Measurements from ENCODE around the gene TMEM39A. TPM values are rescaled to one million over a fixed set of nuclear protein-coding genes. Genes with fewer than 3 reads are reported as not detected.

The TMEM39A gene
- total RNA-seq, 1 donor from 2014 or later: 52.9 TPM

DNA sequence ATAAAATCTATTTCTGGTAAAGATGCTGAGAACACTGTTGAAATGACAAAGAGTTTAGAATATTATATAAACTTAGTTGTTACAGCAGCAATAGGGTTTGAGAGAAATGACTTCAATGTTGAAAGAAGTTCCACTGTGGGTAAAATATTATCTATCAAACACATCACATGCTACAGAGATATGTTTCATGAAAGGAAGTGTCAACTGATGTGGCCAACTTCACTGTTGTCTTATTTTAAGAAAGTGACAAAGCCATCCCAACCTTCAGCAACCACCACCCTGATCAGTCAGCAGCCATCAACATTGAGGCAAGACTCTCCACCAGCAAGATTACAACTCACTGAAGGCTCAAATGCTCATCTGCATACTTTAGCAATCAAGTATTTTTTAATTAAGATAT lies 20.2 kb downstream of the TMEM39A start:
- no peak for DNase-seq (ENCODE audit: low read depth)
- Histone ChIP-seq H3K4me3 (ENCODE audit: low read depth, low read length) (no peak overlapping the region), H3K27me3 (ENCODE audit: control insufficient read depth, insufficient read depth, low read length) (no peaks in the 10 kb centered on the region), H3K36me3 (ENCODE audit: control insufficient read depth, insufficient read depth, low read length) (no peaks in the 10 kb centered on the region)
- TF ChIP-seq, protein P1, sequence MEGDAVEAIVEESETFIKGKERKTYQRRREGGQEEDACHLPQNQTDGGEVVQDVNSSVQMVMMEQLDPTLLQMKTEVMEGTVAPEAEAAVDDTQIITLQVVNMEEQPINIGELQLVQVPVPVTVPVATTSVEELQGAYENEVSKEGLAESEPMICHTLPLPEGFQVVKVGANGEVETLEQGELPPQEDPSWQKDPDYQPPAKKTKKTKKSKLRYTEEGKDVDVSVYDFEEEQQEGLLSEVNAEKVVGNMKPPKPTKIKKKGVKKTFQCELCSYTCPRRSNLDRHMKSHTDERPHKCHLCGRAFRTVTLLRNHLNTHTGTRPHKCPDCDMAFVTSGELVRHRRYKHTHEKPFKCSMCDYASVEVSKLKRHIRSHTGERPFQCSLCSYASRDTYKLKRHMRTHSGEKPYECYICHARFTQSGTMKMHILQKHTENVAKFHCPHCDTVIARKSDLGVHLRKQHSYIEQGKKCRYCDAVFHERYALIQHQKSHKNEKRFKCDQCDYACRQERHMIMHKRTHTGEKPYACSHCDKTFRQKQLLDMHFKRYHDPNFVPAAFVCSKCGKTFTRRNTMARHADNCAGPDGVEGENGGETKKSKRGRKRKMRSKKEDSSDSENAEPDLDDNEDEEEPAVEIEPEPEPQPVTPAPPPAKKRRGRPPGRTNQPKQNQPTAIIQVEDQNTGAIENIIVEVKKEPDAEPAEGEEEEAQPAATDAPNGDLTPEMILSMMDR (IDR thresholded peaks at IDR 0.05; ENCODE audit: insufficient read depth, low read length, poor library complexity, severe bottlenecking): no peak

DNA sequence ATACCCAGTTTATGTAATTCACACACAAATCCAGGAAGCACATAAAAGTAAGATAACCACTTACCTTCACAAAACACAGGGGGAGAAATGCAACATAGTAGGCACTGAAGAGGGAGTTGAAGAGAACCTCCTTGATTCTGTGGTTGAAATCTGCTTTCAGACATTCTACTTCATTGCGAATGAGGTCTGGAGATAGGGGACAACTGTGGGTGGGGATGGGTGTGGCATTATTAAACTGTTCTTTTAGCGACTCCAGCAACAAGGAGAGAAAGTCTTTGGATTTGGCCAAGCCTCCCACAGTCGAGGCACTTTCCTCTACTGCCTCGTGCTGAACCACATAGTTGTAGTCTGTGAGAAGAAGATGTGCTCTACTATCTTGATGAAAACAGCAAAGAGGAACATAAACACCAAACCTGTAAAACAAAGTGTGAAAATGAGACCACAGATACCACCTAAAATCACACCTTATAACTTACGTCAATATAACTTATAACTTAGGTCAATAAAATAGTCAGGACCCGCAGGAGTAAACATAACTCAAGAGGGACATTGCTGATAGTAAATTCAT lies 25.6 kb downstream of the TMEM39A start:
- H3K27me3 ChIP-seq (ENCODE audit: control insufficient read depth, insufficient read depth, low read length): no peaks in the 10 kb centered on the region
- TF ChIP-seq, protein P1 (IDR thresholded peaks at IDR 0.05; ENCODE audit: insufficient read depth, low read length, poor library complexity, severe bottlenecking): no peak
- no peak for DNase-seq (ENCODE audit: low read depth)
- no peak overlapping the region for H3K4me3 ChIP-seq (ENCODE audit: low read depth, low read length)
- H3K36me3 ChIP-seq (ENCODE audit: control insufficient read depth, insufficient read depth, low read length): no peaks in the 10 kb centered on the region

DNA sequence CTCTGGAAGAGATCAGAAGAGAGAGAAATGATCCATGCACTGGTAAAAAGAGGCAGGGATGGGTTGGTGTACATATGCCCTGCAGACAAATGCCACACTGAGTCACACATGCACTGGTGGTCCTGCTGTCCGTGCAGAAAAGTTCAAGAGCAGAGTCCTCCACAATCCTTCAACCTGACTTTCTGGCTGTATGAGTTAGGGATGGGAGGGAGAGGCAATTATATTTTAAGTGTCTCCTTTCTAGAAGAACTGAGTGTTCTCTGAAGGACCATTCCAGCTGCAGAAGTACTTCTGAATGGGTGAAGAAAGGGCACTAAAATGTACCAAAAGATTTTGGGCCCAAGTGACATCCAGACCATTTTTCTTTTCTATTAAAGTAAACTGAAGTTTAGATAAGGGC lies 26.4 kb downstream of the TMEM39A start:
- no peaks in the 10 kb centered on the region for H3K36me3 ChIP-seq (ENCODE audit: control insufficient read depth, insufficient read depth, low read length)
- TF ChIP-seq, protein P1 (IDR thresholded peaks at IDR 0.05; ENCODE audit: insufficient read depth, low read length, poor library complexity, severe bottlenecking): no peak
- DNase-seq (ENCODE audit: low read depth): no peak
- H3K4me3 ChIP-seq (ENCODE audit: low read depth, low read length): no peak overlapping the region
- no peaks in the 10 kb centered on the region for H3K27me3 ChIP-seq (ENCODE audit: control insufficient read depth, insufficient read depth, low read length)

DNA sequence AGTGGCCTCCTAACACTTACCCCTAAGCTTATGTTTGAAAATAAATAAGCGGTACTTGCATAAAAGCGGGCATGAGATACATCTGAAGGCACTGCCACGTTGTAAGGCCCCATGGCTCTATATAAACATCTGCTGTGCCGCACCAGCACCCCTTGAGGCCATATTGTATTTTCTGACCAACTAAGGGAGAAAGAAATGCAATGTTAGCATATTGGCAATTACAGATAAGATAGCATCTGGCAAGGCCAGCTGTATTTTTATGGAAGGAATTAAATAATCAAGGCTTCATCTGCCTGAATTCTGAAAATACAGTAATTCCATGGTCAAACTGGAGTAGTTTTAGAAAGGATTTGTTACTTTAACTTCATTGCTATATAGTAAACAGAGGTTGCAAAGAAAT lies 28.7 kb downstream of the TMEM39A start:
- H3K27me3 ChIP-seq (ENCODE audit: control insufficient read depth, insufficient read depth, low read length): no peaks in the 10 kb centered on the region
- H3K36me3 ChIP-seq (ENCODE audit: control insufficient read depth, insufficient read depth, low read length): no peaks in the 10 kb centered on the region
- no peak overlapping the region for H3K4me3 ChIP-seq (ENCODE audit: low read depth, low read length)
- DNase-seq (ENCODE audit: low read depth): no peak
- TF ChIP-seq, protein P1 (IDR thresholded peaks at IDR 0.05; ENCODE audit: insufficient read depth, low read length, poor library complexity, severe bottlenecking): no peak

DNA sequence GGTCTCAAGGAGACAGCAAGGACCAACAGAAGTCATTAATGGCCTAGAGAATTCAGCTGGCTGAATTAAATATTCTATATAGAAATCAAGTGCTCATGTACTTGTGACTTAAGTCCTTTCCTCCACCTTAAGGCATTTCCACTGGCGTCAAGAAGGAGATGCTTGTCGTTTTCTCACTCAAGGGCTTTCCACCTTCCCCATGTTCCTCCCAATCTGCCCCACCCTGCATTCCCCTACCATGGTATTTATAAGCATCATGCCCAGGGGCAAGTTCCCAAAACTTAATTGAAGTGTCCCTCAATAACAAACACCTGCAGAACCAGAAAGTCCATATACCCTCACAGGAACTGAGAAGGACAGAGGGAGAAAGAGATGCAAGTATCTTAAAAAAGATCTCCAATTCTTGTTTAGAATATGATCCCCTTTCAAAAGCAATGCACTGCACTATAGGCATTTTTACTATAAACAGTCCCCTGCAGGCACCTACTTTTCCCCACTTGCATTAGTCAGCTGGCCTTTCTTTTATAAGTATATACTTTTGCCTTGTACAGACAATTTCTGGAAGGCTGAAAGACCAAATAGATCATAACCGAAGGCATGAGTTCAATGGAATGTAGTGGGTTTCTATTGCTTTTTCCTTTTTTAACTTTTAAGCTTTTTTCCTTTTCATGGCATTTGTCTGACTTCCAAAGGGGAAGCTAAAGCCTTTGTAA lies 29.6 kb downstream of the TMEM39A start:
- TF ChIP-seq, protein P1 (IDR thresholded peaks at IDR 0.05; ENCODE audit: insufficient read depth, low read length, poor library complexity, severe bottlenecking): no peak
- H3K4me3 ChIP-seq (ENCODE audit: low read depth, low read length): no peak overlapping the region
- DNase-seq (ENCODE audit: low read depth): no peak
- H3K27me3 ChIP-seq (ENCODE audit: control insufficient read depth, insufficient read depth, low read length): no peaks in the 10 kb centered on the region
- H3K36me3 ChIP-seq (ENCODE audit: control insufficient read depth, insufficient read depth, low read length): peaks cover 2% of the 10 kb centered on the region

DNA sequence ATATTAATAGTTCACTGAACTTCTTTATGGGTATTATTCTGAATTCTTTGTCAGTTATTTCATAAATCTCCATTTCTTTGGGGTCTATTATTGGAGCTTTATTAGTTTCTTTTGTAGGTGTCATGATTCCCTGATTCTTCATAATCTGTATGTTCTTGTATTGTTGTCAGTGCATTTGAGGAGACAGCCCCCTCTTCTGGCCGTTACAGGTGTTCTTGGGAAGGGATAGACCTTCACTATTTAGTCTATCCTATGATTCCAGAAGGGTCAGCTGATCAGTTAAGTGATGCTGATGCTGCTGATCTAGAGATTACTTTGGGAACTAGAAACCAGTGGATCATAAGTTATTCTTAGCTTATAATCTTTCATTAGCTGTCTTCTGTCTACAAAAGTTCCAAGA lies 34.9 kb downstream of the TMEM39A start:
- H3K4me3 ChIP-seq (ENCODE audit: low read depth, low read length): no peak overlapping the region
- H3K36me3 ChIP-seq (ENCODE audit: control insufficient read depth, insufficient read depth, low read length): peaks cover 2% of the 10 kb centered on the region
- no peak for DNase-seq (ENCODE audit: low read depth)
- no peaks in the 10 kb centered on the region for H3K27me3 ChIP-seq (ENCODE audit: control insufficient read depth, insufficient read depth, low read length)
- TF ChIP-seq, protein P1 (IDR thresholded peaks at IDR 0.05; ENCODE audit: insufficient read depth, low read length, poor library complexity, severe bottlenecking): no peak
